ENCODE results near the gene SORL1-AS1.

Gene SORL1-AS1

GRCh38 chr11:121408830-121409229 lies 43.9 kb downstream of the SORL1-AS1 start:
- no peak for TF ChIP-seq USF2 (IDR thresholded peaks at IDR 0.05; ENCODE audit: low read depth, low read length)
- TF ChIP-seq ELK1 (IDR thresholded peaks at IDR 0.05; ENCODE audit: borderline replicate concordance, low read depth, low read length) = no peak
- no peak for TF ChIP-seq BHLHE40 (IDR thresholded peaks at IDR 0.05; ENCODE audit: low read depth, low read length)
- H3K4me3 ChIP-seq (ENCODE audit: insufficient read depth, low read depth, low read length) = no peak overlapping the region
- POLR2A ChIA-PET (ENCODE audit: unreplicated experiment) = interaction anchor here (0.6 kb wide), 2 partner anchors 58 to 772 kb away, joined by 3 to 7 read pairs; no protein-coding TSS in a partner anchor

More at GRCh38 chr11:121408830-121409229, 43.9 kb downstream of the SORL1-AS1 start:
- Histone ChIP-seq H3K23ac (ENCODE audit: low read depth, low read length) (no peak overlapping the region), H2AK9ac (replicated peaks; ENCODE audit: low read depth, low read length, poor library complexity) (no peak overlapping the region), H3K56ac (ENCODE audit: extremely low read depth, insufficient read depth, low read length) (no peak overlapping the region), H3K18ac (ENCODE audit: low read depth, low read length) (no peak overlapping the region), H3K27ac (ENCODE audit: insufficient read depth, low read length) (no peak overlapping the region), H2BK20ac (ENCODE audit: low read depth, low read length) (no peak overlapping the region), H3K4ac (ENCODE audit: low read depth, low read length) (no peak overlapping the region), H3K36me3 (ENCODE audit: control insufficient read depth, insufficient read depth, low read length) (no peaks in the 10 kb centered on the region), H4K8ac (ENCODE audit: low read depth in 2 of 2, low read length in 2 of 2) (no peak overlapping the region), H3K14ac (replicated peaks; ENCODE audit: low read depth, low read length) (no peak overlapping the region), H3K9me3 (ENCODE audit: control insufficient read depth, insufficient read depth, low read length) (no peaks in the 10 kb centered on the region), H3K79me1 (ENCODE audit: low read depth in 1 of 2, low read length in 2 of 2) (no peaks in the 10 kb centered on the region), H3K9ac (ENCODE audit: low read depth, low read length) (no peak overlapping the region), H3K4me2 (ENCODE audit: low read depth, low read length) (no peak overlapping the region), H2BK15ac (ENCODE audit: low read depth, low read length) (no peak overlapping the region), H3K27me3 (ENCODE audit: control insufficient read depth, insufficient read depth, low read length) (peaks cover 9% of the 10 kb centered on the region), H3K4me1 (ENCODE audit: control insufficient read depth, insufficient read depth, low read length) (no peaks in the 10 kb centered on the region), H2AFZ (replicated peaks; ENCODE audit: low read length, poor library complexity) (no peak overlapping the region), H4K5ac (ENCODE audit: low read depth, low read length) (no peak overlapping the region), H2BK120ac (ENCODE audit: low read depth, low read length) (no peak overlapping the region), H4K20me1 (ENCODE audit: insufficient read depth, low read length) (no peaks in the 10 kb centered on the region), H2BK5ac (ENCODE audit: low read depth, low read length, poor library complexity, severe bottlenecking) (no peak overlapping the region), H2AK5ac (ENCODE audit: low read depth, low read length) (no peak overlapping the region), H3K9me1 (ENCODE audit: insufficient read depth, low read length) (no peaks in the 10 kb centered on the region), H4K91ac (ENCODE audit: insufficient read depth, low read depth, low read length) (no peak overlapping the region)
- ATAC-seq (ENCODE audit: low read depth) (no peak), DNase-seq (no peak)
- intact Hi-C loops (cut with micrococcal nuclease) (no loop called here), dilution Hi-C loops (cut with HindIII; ENCODE audit: low sequenced_read_pairs, unreplicated experiment) (no loop called here), in situ Hi-C loops (cut with MboI; ENCODE audit: low sequenced_read_pairs) (no loop called here)
- CTCF ChIA-PET = no interaction called here
- no CpG with 5 or more reads among the region's 2 CpGs for WGBS, 2 experiments (ENCODE audit: extremely low coverage in 2 of 2, insufficient read length in 1 of 2)
- no TSS peak for BruUV-seq (replicated peaks)

All from IMR-90 (cell line).